EH (cell line): ENCODE data around the gene PRKG1.

Source experiments
- DNase-seq: peaks from one replicate; pipeline ENCODE4 v3.0.0-alpha.2; 2015; ENCODE audit warnings: low read depth

PRKG1 gene

GRCh38 chr10:51932530-51932929 is 858.2 kb downstream of the PRKG1 start:
- no peak for DNase-seq

- no peak for DNase-seq
These were observed 860.1 kb downstream of the PRKG1 start for GRCh38 chr10:51934373-51934772.

- DNase-seq: no peak
These were observed 861.1 kb downstream of the PRKG1 start for GRCh38 chr10:51935341-51935740.

GRCh38 chr10:51937308-51938140 is 863.2 kb downstream of the PRKG1 start:
- peak; percentile 50 for DNase-seq

GRCh38 chr10:51950371-51950995 is 876.2 kb downstream of the PRKG1 start:
- no peak for DNase-seq

- DNase-seq: no peak
These were observed 876.8 kb downstream of the PRKG1 start for GRCh38 chr10:51950996-51951555.

- DNase-seq: no peak
These were observed 877.3 kb downstream of the PRKG1 start for GRCh38 chr10:51951601-51952000.

GRCh38 chr10:51952056-51952455 is 877.8 kb downstream of the PRKG1 start:
- no peak for DNase-seq

GRCh38 chr10:51955696-51956095 is 881.4 kb downstream of the PRKG1 start:
- no peak for DNase-seq

GRCh38 chr10:51956822-51957221 is 882.5 kb downstream of the PRKG1 start:
- no peak for DNase-seq

- peak; percentile 61 for DNase-seq
These were observed 886.2 kb downstream of the PRKG1 start for GRCh38 chr10:51960494-51960895.

GRCh38 chr10:51961401-51961800 is 887.1 kb downstream of the PRKG1 start:
- no peak for DNase-seq

GRCh38 chr10:51964630-51965029 is 890.3 kb downstream of the PRKG1 start:
- DNase-seq: no peak

GRCh38 chr10:51965451-51965850 is 891.2 kb downstream of the PRKG1 start:
- no peak for DNase-seq

GRCh38 chr10:51972733-51973346 is 898.6 kb downstream of the PRKG1 start:
- no peak for DNase-seq

- DNase-seq: no peak
These were observed 906.5 kb downstream of the PRKG1 start for GRCh38 chr10:51980752-51981151.

GRCh38 chr10:51981731-51982130 is 907.4 kb downstream of the PRKG1 start:
- DNase-seq: no peak

- DNase-seq: no peak
These were observed 909.2 kb downstream of the PRKG1 start for GRCh38 chr10:51983481-51983880.

- DNase-seq: no peak
These were observed 911.0 kb downstream of the PRKG1 start for GRCh38 chr10:51985336-51985735.

GRCh38 chr10:51986516-51986915 is 912.2 kb downstream of the PRKG1 start:
- no peak for DNase-seq

GRCh38 chr10:51993475-51993874 is 919.2 kb downstream of the PRKG1 start:
- no peak for DNase-seq

- DNase-seq: peak; percentile 23
These were observed 924.8 kb downstream of the PRKG1 start for GRCh38 chr10:51999096-51999495.
